Suppressor macrophage treated with lipopolysaccharide for 1 hour (primary cell): ENCODE results near the gene PWWP3B.
A peak's percentile ranks its signal among the peaks of the same experiment; 100 is the strongest.
"Not testable (repeated sequence)": the region's sequence is repeated elsewhere in the genome, so short reads cannot be mapped to it uniquely, and the experiment has no call there.

Source experiments
- DNase-seq, 3 donors: peaks; one replicate each; pipeline ENCODE4 v3.0.0-alpha.2; 2020 to 2022

The PWWP3B gene

GRCh38 chrX:106168107-106168506, at the start of gene PWWP3B:
Gene PWWP3B (plus strand): TSS chrX:106168305. CDS start chrX:106205433, 37,128 bp downstream.
- peak in 1 of 3 donors; percentile 4 for DNase-seq

GRCh38 chrX:106139048-106139447, 29.1 kb upstream of the PWWP3B start:
- DNase-seq: no peak

DNA sequence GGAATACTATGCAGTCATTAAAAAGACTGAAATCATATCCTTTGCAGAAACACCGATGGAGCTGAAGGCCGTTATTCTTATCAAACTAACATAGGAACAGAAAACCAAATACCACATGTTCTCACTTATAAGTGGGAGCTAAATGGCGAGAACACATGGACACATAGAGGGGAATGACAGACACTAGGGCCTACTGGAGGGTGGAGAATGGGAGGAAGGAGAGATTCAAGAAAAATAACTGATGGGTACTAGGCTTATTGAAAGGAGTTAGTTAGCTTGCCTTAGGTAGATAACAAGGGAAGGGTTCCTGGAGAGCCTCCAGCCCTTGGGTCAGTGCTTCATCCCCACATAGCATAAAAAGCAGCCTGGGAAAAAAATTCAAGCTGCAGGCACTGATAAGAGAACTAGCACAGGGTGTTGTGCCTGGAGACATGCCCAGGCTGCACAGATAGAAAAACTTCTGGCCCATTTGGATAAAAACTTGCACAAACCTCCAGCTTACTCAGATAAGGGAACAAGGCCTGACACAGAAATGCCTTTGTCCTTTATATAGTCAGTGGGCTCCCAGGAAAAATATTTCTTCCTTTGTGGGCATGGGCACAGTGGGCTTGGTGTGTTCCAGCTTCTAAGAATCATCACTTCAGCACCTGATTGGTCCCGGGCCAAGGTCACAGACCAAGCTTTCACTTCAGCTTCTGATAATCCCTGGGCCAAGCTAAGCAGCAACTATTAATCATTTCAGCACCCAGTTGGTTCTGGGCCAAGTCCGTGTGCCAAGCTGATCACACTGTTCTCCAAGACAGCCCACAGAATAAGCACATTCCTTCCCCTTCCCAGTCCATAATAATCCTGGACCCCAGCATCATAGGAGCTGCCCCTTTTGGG, 23.1 kb upstream of the PWWP3B start:
- no peak for DNase-seq

DNA sequence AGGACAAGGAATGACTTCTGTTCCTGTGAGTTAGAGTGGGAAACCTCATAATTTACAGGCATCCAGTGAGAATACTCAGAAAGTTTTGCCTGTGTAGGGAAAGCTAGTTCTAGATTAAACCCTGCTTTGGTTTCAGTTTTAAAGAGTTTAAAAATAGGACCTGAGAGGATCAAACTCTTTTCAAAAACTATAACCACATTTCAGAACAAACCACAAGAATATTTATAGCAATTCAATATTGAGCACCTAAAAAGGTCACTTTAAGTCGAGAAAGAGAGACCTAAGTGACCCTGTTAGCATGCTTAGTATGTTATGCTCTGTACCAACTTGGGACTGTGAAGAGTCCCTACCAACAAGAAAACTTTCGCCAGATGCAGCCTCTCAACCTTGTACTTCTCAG, 17.4 kb upstream of the PWWP3B start:
- DNase-seq: no peak

GRCh38 chrX:106159861-106160282, 8.2 kb upstream of the PWWP3B start:
- no peak for DNase-seq

DNA sequence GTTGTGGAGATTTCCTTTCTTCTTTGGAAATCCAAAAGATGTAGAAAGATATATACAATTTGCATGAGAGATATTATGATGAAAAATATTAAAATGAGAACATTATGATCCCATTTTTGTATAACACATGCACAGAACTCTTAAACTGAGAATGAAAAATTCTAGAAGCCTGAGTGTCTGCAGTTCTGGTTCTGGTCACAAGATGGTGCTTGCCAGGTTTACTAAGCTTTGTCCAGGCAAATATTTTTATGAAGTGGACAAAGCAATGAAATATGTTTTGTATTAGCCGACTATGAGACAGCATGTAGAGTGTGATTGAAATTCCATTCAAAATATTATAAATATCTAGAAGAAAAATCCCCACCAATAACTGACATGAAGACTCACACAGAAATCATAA, 2.2 kb downstream of the PWWP3B start:
- DNase-seq: no peak

DNA sequence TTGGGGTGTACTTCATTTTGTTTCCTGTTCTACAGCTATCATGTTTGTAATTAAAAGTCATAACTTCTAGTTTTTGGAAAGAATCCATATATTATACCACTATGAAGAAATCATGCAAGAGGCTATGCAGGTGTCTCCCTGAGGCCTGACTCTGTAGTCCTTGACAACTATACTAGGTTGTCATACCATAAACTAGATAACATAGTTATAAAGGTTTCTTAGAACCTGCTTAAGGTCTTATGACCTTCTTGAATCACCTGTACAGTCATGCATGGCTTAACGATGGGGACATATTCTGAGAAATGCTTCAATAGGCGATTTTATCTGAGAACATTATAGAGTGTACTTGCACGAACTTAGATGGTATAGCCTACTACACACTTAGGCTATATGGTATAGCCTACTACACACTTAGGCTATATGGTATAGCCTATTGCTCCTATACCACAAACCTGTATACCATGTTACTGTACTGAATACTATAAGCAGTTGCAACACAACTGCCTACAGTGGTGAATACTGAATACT, 3.3 kb downstream of the PWWP3B start:
- no peak for DNase-seq

- no peak for DNase-seq
These were observed 9.2 kb downstream of the PWWP3B start for GRCh38 chrX:106177106-106177981.

GRCh38 chrX:106177982-106178321, 9.8 kb downstream of the PWWP3B start:
- no peak for DNase-seq

GRCh38 chrX:106178826-106179225, 10.7 kb downstream of the PWWP3B start:
- DNase-seq: no peak

DNA sequence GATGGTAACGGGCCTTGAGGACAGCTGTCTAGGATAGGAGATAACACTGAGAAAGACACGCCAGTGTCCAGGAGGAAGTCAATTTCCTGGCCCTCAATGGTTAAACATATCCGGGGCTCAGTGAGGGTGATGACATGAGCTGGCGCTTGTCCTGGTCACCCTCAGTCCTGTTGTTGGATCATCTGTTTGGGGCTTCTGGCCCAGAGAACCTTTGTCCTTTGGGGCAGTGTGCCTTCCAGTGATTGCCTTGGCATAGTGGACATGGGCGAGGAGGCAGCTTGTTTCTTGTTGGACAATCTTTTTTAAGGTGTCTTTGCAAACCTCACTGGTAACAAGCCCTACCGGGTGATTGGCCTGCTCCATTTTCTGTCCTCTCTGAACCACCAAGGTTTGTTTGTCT, 15.6 kb downstream of the PWWP3B start:
- DNase-seq: not testable (repeated sequence)

DNA sequence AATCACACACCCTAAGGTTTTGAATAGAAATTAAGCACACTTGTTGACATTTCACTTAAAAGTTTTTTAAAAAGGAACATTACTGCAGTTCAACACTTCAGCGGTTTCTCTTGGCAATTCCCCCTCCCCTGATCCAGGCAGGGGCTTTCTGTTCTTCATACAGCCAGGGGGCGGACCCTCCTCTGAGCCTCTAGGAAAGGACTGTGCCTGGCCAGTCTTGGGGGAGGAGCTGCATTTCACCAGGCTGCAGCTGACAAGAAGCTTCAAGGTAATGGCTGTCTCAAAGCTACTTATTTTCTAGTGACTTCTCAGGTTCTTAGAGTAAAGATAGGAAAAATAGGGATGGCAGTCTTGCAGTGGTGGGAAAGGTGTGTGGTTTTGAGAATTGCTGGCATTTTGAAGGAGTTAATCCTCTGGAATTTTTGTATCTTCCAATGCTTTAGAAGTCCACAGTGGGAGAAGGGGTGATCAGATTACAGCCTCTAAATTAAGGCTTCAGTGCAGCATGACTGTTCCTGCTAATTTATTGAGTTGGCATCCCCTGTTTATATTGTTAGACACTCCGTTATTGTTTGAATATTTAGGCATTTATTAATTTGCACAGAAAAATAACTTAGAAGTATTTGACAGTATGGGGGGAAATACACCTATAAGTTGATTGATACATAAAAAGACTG, 33.5 kb downstream of the PWWP3B start:
- DNase-seq: no peak

DNA sequence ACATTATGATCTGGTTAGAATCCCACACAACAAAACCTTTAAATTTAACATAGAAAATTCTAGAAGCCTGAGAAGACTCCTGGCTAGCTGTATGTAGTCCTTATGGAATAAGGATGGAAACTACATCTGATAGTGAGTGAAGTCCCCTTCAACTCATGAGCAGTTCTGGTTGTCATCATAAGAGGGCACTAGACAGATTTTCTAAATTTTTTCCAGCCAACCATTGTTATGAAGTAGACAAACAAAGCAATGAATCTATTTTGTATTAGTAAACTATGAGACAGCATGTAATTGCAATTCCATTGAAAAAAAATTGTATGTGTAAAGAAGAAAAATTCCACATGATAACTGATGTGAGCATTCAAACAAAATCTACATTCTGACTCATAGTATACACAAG, 35.2 kb downstream of the PWWP3B start:
- DNase-seq: no peak

DNA sequence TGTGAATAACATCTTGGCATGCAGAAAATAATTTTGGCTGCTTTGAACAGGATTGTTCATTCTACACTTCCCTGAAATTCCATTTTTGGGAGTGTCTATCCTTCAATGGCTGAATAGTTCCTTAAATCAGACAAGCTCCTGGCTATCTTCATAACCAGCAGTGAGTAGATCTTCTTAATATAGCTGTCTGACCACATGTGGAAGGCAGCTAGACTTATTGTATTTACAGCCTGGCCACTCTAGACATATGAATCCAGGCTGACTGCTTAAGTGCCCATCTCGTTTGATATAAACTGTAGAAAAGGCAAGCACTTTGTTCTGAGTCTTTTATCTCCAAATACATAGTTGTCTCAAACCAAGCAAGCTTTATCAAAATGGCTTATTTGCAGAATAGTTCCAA, 40.0 kb downstream of the PWWP3B start:
- no peak for DNase-seq
